GM04504 (cell line): ENCODE measurements around the gene CCDC174.
"Not testable (repeated sequence)": the region's sequence is repeated elsewhere in the genome, so short reads cannot be mapped to it uniquely, and the experiment has no call there.

ENCODE experiments used
- DNase-seq: peaks from one replicate; pipeline ENCODE4 v3.0.0-alpha.2; 2012; ENCODE audit warnings: low read depth

The CCDC174 gene

GRCh38 chr3:14651440-14652251, at the start of gene CCDC174:
Gene CCDC174 (plus strand): TSS chr3:14651762. CDS start chr3:14651837, 75 bp downstream.
- peak; percentile 99 for DNase-seq

GRCh38 chr3:14602006-14602803, 49.4 kb upstream of the CCDC174 start:
- no peak for DNase-seq

- DNase-seq, result no peak
Observed at GRCh38 chr3:14602804-14603644, 48.5 kb upstream of the CCDC174 start.

GRCh38 chr3:14605067-14605466, 46.5 kb upstream of the CCDC174 start:
- no peak for DNase-seq

- DNase-seq, result no peak
Observed at GRCh38 chr3:14605744-14606143, 45.8 kb upstream of the CCDC174 start.

GRCh38 chr3:14606669-14607339, 44.8 kb upstream of the CCDC174 start:
- DNase-seq, result no peak

GRCh38 chr3:14608298-14608697, 43.3 kb upstream of the CCDC174 start:
- no peak for DNase-seq

GRCh38 chr3:14609058-14609457, 42.5 kb upstream of the CCDC174 start:
- not testable (repeated sequence) for DNase-seq

- no peak for DNase-seq
Observed at GRCh38 chr3:14609506-14609905, 42.1 kb upstream of the CCDC174 start.

GRCh38 chr3:14609941-14610340, 41.6 kb upstream of the CCDC174 start:
- DNase-seq, result no peak

GRCh38 chr3:14614189-14614588, 37.4 kb upstream of the CCDC174 start:
- DNase-seq, result no peak

GRCh38 chr3:14614862-14615261, 36.7 kb upstream of the CCDC174 start:
- no peak for DNase-seq

GRCh38 chr3:14616606-14617507, 34.7 kb upstream of the CCDC174 start:
- DNase-seq, result no peak

GRCh38 chr3:14617508-14618023, 34.0 kb upstream of the CCDC174 start:
- no peak for DNase-seq

- no peak for DNase-seq
Observed at GRCh38 chr3:14619605-14620004, 32.0 kb upstream of the CCDC174 start.

- no peak for DNase-seq
Observed at GRCh38 chr3:14620512-14620911, 31.1 kb upstream of the CCDC174 start.

- no peak for DNase-seq
Observed at GRCh38 chr3:14621093-14621492, 30.5 kb upstream of the CCDC174 start.

GRCh38 chr3:14622368-14622767, 29.2 kb upstream of the CCDC174 start:
- no peak for DNase-seq

- DNase-seq, result no peak
Observed at GRCh38 chr3:14623569-14624051, 28.0 kb upstream of the CCDC174 start.

- DNase-seq, result no peak
Observed at GRCh38 chr3:14624498-14624897, 27.1 kb upstream of the CCDC174 start.
